SK-N-SH (cell line): ENCODE results near the gene DCDC2B. TPM values are rescaled to one million over a fixed set of nuclear protein-coding genes. Genes with fewer than 3 reads are reported as not detected.
A peak's percentile ranks its signal among the peaks of the same experiment; 100 is the strongest.

Experiments used
- CTCF ChIA-PET: fragments of 300-600, 350-600 bp; formaldehyde crosslinking; extraction: SDS; loops from one replicate; lab custom pipeline; 2021; lab: Yijun Ruan, JAX
- POLR2A ChIA-PET: fragments of 350-600 bp; sonication (Branson Sonifier 250); formaldehyde crosslinking; extraction: SDS; loops from one replicate; lab custom pipeline; 2020; ENCODE audit warnings: antibody characterized with exemption, inconsistent platforms; lab: Yijun Ruan, JAX
- DNase-seq: peaks from one replicate; pipeline ENCODE4 v3.0.0; 2012
- H2AFZ ChIP-seq: fragments of 200-600 bp; sonication (generic); 2 replicates; pipeline ENCODE4 v1.8.1; 2016; ENCODE audit warnings: antibody characterized with exemption, mild to moderate bottlenecking, low read depth
- H3F3A ChIP-seq: fragments of 200-600 bp; sonication (generic); replicated peaks from 2 replicates; pipeline ENCODE3; 2016; ENCODE audit warnings: antibody characterized with exemption, mild to moderate bottlenecking; ENCODE audit not compliant: insufficient read depth
- H3K27ac ChIP-seq, 2 experiments: fragments of 200-500 bp in 1 of 2; fragments of 200-600 bp in 1 of 2; sonication (Bioruptor generic) in 1 of 2; sonication (generic), shearing (Covaris generic) in 1 of 2; 2 replicates each; pipeline versions ENCODE4 v1.5.1 to v1.6.1; 2014 to 2016; ENCODE audit warnings: low read depth in 2 of 2, inconsistent platforms in 1 of 2, low read length in 1 of 2, mild to moderate bottlenecking in 1 of 2, mixed read lengths in 1 of 2
- H3K27me3 ChIP-seq: fragments of 200-600 bp; sonication (generic), shearing (Covaris generic); 2 replicates; pipeline ENCODE4 v1.6.1; 2016; ENCODE audit warnings: mixed run types; ENCODE audit not compliant: insufficient read depth
- H3K36me3 ChIP-seq, 2 experiments: fragments of 200-500 bp in 1 of 2; fragments of 200-600 bp in 1 of 2; sonication (Bioruptor generic) in 1 of 2; sonication (generic) in 1 of 2; replicated peaks in 1 of 2; 2 replicates each; pipeline versions ENCODE3 to v1.5.1; 2014 to 2016; ENCODE audit warnings: low read length in 1 of 2, mild to moderate bottlenecking in 1 of 2; ENCODE audit not compliant: insufficient read depth in 2 of 2, control insufficient read depth in 1 of 2
- H3K4me1 ChIP-seq, 2 experiments: fragments of 200-500 bp in 1 of 2; fragments of 200-600 bp in 1 of 2; sonication (Bioruptor generic) in 1 of 2; sonication (generic), shearing (Covaris generic) in 1 of 2; 2 replicates each; pipeline versions ENCODE4 v1.5.1 to v1.6.1; 2014 to 2016; ENCODE audit warnings: low read depth in 1 of 2, low read length in 1 of 2, mixed run types in 1 of 2; ENCODE audit not compliant: insufficient read depth in 2 of 2, control insufficient read depth in 1 of 2
- H3K4me2 ChIP-seq: fragments of 200-600 bp; sonication (generic), shearing (Covaris generic); 2 replicates; pipeline ENCODE4 v1.6.1; 2017; ENCODE audit warnings: mixed run types
- H3K4me3 ChIP-seq, 2 experiments: fragments of 200-500 bp in 1 of 2; fragments of 200-600 bp in 1 of 2; sonication (Bioruptor generic) in 1 of 2; sonication (generic), shearing (Covaris generic) in 1 of 2; 2 replicates each; pipeline versions ENCODE4 v1.5.1 to v1.8.1; 2014 to 2016; ENCODE audit warnings: low read depth in 2 of 2, inconsistent platforms in 1 of 2, low read length in 1 of 2, mild to moderate bottlenecking in 1 of 2, mixed read lengths in 1 of 2, moderate library complexity in 1 of 2
- H3K79me2 ChIP-seq: fragments of 200-600 bp; sonication (generic); 2 replicates; pipeline ENCODE4 v1.8.1; 2017; ENCODE audit warnings: mild to moderate bottlenecking; ENCODE audit not compliant: insufficient read depth
- H3K9ac ChIP-seq: fragments of 200-600 bp; sonication (generic); 2 replicates; pipeline ENCODE4 v1.6.1; 2017; ENCODE audit warnings: mixed run types
- H3K9me2 ChIP-seq: fragments of 200-600 bp; sonication (generic); 2 replicates; pipeline ENCODE4 v1.6.1; 2017; ENCODE audit warnings: mixed run types
- H3K9me3 ChIP-seq: fragments of 200-600 bp; sonication (generic); 2 replicates; pipeline ENCODE4 v1.6.1; 2017; ENCODE audit warnings: mixed run types, mild to moderate bottlenecking, moderate library complexity
- H4K20me1 ChIP-seq: fragments of 200-600 bp; sonication (generic); 2 replicates; pipeline ENCODE4 v1.6.1; 2017; ENCODE audit warnings: mild to moderate bottlenecking, mixed run types; ENCODE audit not compliant: insufficient read depth
- CTCF ChIP-seq: fragments of 200-600 bp; sonication (generic); IDR thresholded peaks from 2 replicates; pipeline ENCODE4 v1.6.1; 2017; ENCODE audit warnings: antibody characterized with exemption, mild to moderate bottlenecking, moderate library complexity
- EZH2phosphoT487 ChIP-seq: fragments of 200-600 bp; sonication (generic); IDR thresholded peaks from 2 replicates; pipeline ENCODE4 v1.6.1; 2017; ENCODE audit warnings: low read depth, mixed run types, mild to moderate bottlenecking, antibody characterized with exemption, moderate library complexity, borderline replicate concordance
- FOSL2 ChIP-seq: IDR thresholded peaks from 2 replicates; pipeline ENCODE4 v1.4.0; 2012; ENCODE audit warnings: low read depth, mild to moderate bottlenecking, moderate library complexity, borderline replicate concordance
- MAX ChIP-seq: IDR thresholded peaks from 2 replicates; pipeline ENCODE4 v1.4.0; 2012; ENCODE audit warnings: low read depth
- MXI1 ChIP-seq: IDR thresholded peaks from 2 replicates; pipeline ENCODE4 v1.6.1; 2012; ENCODE audit warnings: mild to moderate bottlenecking, low read depth, low read length, improper control_type of control experiment
- NFIC ChIP-seq: IDR thresholded peaks from 2 replicates; pipeline ENCODE4 v1.4.0; 2012; ENCODE audit warnings: borderline replicate concordance
- NRF1 ChIP-seq: IDR thresholded peaks from 2 replicates; pipeline ENCODE4 v1.6.1; 2012; ENCODE audit warnings: low read depth, mild to moderate bottlenecking, low read length
- POLR2AphosphoS5 ChIP-seq: IDR thresholded peaks from 2 replicates; pipeline ENCODE4 v1.6.1; 2012; ENCODE audit warnings: low read depth, low read length
- REST ChIP-seq: IDR thresholded peaks from 2 replicates; pipeline ENCODE4 v1.6.1; 2012; ENCODE audit warnings: mild to moderate bottlenecking, low read depth, low read length, moderate library complexity
- SIN3A ChIP-seq: IDR thresholded peaks from 2 replicates; pipeline ENCODE4 v1.6.1; 2012; ENCODE audit warnings: low read depth, mild to moderate bottlenecking, low read length, moderate library complexity, borderline replicate concordance
- TCF12 ChIP-seq: IDR thresholded peaks from 2 replicates; pipeline ENCODE4 v1.4.0; 2012
- TEAD4 ChIP-seq: IDR thresholded peaks from 2 replicates; pipeline ENCODE4 v1.4.0; 2012; ENCODE audit warnings: mild to moderate bottlenecking, borderline replicate concordance; ENCODE audit not compliant: insufficient read depth
- YY1 ChIP-seq: IDR thresholded peaks from 2 replicates; pipeline ENCODE4 v1.4.0; 2012; ENCODE audit warnings: low read depth, mild to moderate bottlenecking
- WGBS: methylation state at CpG from one replicate; pipeline ENCODE4 v1.1.6; 2017; ENCODE audit warnings: low lambda C conversion rate; 5-methylcytosine and 5-hydroxymethylcytosine counted together
- polyA plus RNA-seq, 3 experiments: library from polyadenylated mRNA; depleted of rRNA; stranded (reverse); fragments of >200 nt; gene quantifications; 2 replicates each; pipeline ENCODE4 v1.2.3, GENCODE V29; 2012

Gene DCDC2B
- polyA plus RNA-seq, 1 of the 3 experiments (the other 2 are of a cell fraction), result not detected

GRCh38 chr1:32179193-32179442 is 29.8 kb upstream of the DCDC2B start:
- H3F3A ChIP-seq, result peaks cover 35% of the 10 kb centered on the region
- POLR2A ChIA-PET, result interaction anchor here (1.0 to 3.4 kb wide), 8 partner anchors 17 to 157 kb away, joined by 3 to 19 read pairs (median 9); partner anchors contain the start of genes CCDC28B, IQCC, KPNA6 and MARCKSL1
- no peaks in the 10 kb centered on the region for H3K9me2 ChIP-seq
- H3K36me3 ChIP-seq, result peaks cover 22 to 33% of the 10 kb centered on the region in 2 experiments
- peak overlapping the region; percentile 90 to 96; a peak in 3 of 4 replicates for H3K27ac ChIP-seq
- H3K4me1 ChIP-seq, result peaks cover 18 to 20% of the 10 kb centered on the region in 2 experiments; a peak in 3 of 4 replicates
- 40% methylated on average over 7 of the region's 7 CpGs for WGBS
- peaks cover 10% of the 10 kb centered on the region; the same call in 1 of the 2 replicates for H4K20me1 ChIP-seq
- CTCF ChIA-PET, result interaction anchor here (1.1 to 1.7 kb wide), 3 partner anchors 18 to 71 kb away, joined by 3 read pairs; partner anchors contain the start of gene KPNA6
- peak overlapping the region; percentile 77; the same call in 1 of the 2 replicates for H2AFZ ChIP-seq
- H3K4me3 ChIP-seq, result peak overlapping the region; percentile 65 to 82; a peak in 3 of 4 replicates
- TF ChIP-seq POLR2AphosphoS5 (no peak), CTCF (no peak), YY1 (no peak), EZH2phosphoT487 (no peak), TEAD4 (no peak), TCF12 (no peak), SIN3A (no peak), NFIC (no peak), MAX (no peak), NRF1 (no peak), FOSL2 (no peak), REST (no peak), MXI1 (no peak)
- H3K27me3 ChIP-seq, result no peaks in the 10 kb centered on the region
- H3K4me2 ChIP-seq, result peak overlapping the region; percentile 97
- H3K79me2 ChIP-seq, result peaks cover 39% of the 10 kb centered on the region
- H3K9me3 ChIP-seq, result no peaks in the 10 kb centered on the region
- DNase-seq, result no peak
- peak overlapping the region; percentile 98 for H3K9ac ChIP-seq
